Kidney glomerular epithelial cell (primary cell): Measurements from ENCODE around the gene RAP1GAP2.
A peak's percentile ranks its signal among the peaks of the same experiment; 100 is the strongest.

Source experiments
- DNase-seq: peaks from one replicate; lab custom pipeline; 2025; lab: John Stamatoyannopoulos, UW

Gene RAP1GAP2

DNA sequence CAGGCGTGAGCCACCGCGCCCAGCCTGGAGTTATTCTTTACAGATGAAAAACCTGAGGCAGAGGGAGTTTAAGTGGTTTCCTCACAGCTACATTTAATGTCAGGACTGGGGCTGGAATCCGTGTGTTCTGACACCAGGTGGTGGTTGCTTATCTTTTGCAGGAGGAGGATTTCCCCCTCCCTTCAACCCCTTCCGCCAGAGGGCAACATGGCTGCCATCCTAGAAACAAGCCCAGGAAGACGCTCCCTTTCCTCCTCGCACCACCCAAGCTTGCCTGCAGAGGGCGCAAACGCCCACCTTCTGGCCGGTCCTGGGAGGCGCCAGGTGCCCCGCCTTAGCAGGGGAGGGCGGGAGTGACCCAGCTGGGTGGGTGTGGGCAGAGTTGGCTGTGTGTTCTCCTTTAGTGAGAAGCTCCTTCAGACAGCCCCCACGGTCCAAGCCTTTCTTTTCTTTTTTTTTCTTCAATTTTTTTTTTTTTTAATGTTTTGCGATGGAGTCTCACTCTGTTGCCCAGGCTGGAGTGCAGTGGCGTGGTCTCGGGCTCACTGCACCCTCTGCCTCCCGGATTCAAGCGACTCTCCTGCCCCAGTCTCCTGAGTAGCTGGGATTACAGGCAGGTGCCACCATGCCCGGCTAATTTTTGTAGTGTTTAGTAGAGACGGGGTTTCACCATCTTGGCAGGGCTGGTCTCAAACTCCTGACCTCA is 9.9 kb upstream of the RAP1GAP2 start:
- peak; percentile 72 for DNase-seq

DNA sequence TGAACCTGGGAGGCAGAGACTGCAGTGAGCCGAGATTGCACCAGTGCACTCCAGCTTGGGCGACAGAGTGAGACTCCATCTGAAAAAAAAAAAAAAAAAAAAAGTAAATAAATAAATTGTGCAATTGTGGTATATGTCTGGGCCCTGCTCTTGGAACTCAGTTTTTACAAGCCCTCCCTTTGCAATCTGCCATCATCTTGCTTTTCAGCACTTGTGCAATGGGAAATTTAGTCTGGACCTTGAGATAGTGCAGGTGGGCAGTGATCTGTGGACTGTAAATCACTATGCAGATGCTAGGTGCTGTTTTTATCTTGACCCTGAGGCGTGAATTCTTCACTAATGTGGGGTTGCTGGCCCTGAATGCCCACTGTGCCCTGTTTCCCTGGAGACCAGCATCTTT is 6.5 kb upstream of the RAP1GAP2 start:
- no peak for DNase-seq

DNA sequence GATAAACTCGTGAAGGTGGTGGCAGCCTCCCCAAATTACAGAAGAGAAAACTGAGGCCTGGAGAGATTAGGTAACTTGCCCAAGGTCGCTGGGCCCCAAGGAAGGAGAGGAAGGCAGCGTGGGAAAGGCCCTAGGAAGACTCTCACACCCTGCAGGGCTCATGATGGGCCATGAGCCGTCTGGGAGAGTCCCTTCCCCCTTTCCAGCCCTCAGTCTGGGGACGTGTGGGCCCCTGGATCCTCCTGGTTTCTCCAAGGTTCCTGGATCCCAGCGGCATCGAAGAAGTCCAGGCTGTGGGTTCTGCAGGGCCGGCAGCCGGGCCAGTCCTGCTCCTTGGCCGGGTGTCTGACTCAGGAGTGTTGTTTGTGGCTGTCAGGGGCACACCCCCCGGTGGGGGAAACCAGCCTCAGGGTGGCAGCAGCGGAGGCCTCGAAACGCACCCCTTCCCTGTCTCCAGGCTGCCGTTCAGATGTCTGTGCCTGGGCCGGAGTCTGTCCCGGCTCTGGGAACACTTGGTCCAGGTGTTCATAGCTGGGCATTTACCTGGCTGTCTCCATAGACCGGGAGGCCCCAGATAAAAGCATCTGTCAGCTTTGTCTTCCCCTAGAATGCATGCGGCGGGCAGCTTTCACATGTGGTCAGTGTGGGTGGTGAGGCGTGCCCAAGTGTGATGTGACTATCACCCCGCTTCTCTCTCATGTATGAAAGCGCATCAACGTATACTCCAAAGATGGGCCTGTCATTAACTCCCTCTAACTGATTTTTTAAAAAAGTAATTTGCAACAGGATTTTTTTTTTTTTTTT is 3.7 kb upstream of the RAP1GAP2 start:
- no peak for DNase-seq

DNA sequence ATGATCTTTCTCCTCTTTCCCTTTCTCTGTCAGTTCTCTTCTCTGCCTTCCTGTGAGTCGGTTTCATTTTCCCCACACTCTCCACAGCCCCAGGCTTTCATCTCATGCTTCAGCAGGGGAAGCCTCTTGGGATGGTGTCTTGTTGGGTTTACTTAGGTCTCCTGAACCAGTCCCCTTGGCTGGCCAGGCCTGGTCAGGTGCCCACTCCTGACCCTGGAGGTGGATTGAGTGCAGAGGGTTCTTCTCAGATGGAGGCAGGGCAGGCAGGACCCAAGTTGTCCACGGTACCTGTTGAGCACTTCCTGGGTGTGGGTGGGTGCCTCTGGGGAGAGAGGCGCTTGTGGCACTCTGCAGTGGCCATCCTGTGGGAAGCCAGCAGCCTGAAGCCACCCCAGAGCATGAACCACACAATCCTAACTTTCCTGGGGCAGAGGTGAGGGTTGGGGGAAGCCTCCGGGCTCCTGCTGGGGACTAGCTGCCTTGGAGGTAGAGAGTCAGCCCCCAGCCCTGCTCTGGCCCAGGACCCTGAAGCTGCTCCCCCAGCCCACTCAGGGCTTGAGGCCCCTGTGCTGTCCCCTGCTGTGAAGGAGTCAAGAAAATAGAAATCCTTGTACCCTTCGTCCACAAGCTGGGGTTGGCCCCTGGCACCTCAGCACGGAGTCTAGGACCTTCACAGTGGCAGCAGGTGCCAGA is 2.0 kb upstream of the RAP1GAP2 start:
- DNase-seq, result no peak

DNA sequence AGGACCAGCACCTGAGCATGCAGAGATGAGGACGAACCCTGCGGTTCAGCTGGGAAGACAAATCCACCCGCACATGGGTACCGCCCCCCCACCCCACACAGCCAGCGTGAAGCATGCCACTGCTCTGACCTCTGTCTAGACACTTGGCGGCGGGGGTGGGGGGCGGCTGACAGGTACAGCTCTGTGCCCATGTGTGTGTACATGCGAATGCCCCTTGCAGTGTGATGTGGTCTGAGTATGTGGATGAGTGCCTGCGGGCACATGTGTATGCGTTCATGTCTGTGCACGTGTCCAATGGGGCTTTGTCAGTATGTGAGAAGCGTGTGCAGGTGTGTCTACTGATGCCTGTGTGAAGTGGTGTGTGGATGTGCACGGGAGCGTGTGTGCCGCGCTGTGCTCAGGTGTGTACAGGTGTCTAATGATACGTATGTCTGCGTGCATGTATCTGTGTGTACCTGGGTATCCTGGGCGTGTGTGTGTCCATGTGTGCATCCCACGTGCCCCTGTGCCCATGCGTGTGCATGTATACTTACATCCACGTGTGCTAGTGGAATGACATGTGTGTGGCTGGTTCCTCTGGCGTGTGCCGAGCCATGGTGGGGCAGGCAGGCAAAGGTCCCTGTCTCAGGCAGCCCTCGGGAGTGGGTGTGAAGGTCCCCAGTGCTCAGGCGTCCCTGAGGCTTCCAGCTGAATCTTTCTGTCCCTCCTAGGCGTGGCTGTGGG is 636 bp upstream of the RAP1GAP2 start:
- DNase-seq, result no peak

DNA sequence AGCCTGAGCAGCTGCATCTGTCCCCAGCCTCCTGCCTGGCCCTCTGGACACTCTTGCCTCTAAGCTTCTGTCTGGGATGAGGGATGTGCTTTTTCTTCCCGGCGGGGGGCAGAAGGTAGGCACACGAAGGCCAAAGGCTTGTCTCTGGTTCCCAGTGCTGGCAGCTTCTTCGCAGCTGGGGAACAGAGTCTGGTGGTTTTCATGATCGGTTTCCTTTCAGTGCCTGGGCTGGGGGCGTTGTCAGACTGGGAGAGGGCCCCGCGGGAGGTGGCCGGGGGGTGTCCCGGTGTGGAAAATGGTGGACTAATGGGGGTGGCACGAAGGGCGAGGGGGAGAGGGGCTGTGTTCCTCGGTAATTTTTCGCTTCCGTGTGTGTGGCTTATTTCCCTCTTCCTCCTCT is 988 bp downstream of the RAP1GAP2 start:
- no peak for DNase-seq

DNA sequence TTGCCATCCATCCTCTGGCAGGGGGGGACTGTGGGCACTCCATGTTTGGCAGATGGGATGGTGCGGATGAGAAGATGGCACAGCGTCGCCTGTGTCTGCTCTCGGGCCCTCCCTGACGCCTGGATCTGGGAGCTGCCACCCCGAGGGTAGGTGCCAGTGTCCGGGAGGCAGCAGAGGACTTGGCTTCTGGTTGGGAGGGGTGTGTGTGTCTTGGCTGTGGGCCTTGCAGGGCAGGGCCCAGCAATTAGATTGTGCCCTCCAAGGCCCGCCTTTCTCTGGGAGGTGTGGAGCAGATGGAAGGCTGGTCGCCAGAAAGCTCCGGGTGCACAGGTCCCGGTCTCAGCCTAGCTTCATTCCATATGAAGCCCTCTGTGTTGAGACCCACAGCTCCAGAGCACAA is 1.4 kb downstream of the RAP1GAP2 start:
- no peak for DNase-seq

DNA sequence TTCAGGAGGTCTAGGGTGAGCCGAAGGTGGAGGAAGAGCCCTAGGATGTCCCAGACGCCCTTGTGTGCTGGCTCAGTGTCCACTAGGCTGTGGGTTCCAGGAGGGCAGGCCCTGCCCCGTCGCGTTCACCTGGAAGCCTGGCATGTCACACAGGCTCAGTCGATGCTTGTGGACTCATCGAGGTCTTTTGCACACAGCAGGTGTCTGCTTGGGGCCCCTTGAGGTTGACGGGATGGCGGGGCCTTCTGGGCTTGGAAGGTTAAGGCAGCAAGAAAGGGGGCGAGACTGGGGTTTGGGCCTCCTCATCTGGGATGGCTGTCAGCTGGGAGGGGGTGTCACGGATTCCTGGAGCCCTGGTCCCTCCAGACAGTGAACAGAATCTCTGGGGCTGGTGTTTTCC is 1.9 kb downstream of the RAP1GAP2 start:
- no peak for DNase-seq

DNA sequence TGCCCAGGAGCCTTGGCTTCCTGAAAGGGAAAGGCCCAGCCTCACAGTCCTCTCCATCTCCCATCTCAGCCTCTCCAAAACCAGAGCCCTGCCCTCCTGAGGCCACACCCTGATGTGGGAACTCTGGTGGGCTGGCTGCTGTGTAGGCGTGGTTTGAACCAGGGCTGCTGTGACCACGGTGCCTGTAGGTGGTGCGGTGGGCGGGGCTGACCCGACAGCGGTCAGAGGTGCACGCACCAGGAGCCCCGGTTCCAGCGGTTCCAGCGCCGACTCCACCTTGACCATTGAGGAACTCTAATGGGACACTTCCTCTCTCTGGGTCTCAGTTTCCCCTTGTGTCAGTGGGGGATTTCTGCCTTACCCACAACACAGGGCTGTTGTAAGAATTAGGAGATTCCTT is 2.4 kb downstream of the RAP1GAP2 start:
- DNase-seq, result no peak

DNA sequence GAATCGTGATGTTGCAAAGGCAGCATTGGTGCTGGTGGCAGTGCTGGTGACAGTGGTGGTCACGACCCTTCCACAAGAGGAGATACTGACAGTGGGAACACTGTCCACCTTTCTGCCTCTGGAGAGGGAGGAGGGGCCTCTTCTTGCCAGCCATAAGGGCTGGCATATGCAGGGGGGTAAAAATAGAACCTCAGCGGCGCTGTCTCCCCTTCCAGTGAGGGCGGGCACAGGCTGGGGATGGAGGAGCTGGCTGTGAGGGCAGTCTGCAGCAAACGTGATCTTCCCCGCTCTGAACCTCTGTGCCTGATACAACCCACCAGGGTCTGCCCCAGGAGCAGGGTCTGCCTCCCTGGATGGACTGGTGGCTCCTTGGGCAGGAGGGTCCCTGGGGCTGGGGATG is 3.4 kb downstream of the RAP1GAP2 start:
- DNase-seq, result no peak

DNA sequence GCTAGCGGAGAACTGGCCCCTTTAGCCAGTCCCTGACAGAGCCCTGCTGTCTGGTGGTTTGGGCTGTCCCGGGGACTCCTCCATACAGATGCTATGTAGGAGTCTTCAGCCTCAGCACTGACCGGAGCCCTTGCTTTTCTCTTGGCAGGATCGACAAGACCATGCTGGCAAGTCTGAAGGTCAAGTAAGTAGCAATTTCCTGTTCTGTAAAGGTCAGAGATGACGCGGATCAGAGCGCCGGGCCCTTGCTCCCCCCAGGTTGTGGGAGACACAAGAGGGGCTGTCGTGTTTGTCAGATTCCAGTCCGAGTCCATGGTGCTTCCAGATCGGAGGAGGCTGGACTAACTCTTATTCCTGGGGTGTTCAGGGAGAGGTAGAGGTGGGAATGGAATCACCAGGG is 4.1 kb downstream of the RAP1GAP2 start:
- DNase-seq, result no peak

DNA sequence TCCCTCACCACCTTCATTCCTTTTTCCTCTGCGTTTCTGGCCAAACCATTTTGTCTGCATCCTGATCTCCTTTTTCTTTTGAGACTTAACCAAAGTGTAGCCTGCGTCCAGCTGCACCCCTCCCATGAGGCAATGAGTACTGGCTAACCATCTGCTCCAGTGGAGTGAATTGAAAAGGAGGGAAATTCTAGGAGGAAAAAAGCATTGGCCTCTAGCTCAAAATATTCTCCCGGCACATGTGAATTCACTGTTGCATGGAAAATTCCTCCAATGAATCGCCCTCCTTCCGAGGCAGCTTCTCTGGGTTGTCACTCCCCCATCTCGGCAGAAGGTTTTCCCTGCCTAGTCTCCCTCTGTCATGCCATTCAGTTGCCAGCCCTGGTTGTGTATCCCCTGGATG is 5.6 kb downstream of the RAP1GAP2 start:
- no peak for DNase-seq

DNA sequence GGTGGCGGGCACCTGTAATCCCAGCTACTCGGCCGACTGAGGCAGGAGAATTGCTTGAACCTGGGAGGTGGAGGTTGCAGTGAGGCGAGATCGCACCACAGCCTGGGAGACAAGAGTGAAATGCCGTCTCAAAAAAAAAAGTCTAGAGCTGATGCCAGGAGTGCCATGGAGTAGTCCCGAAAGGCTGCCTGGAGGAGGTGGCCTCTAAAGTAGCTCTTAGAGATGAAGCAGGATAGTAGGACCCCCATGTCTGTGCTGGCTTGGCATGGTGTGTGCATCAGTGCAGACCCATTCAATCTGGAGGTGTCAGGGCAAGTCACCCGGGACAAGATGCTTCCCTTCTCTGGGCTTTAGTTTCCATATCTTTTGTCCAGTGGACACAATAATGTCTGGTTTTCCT is 6.3 kb downstream of the RAP1GAP2 start:
- DNase-seq, result no peak

DNA sequence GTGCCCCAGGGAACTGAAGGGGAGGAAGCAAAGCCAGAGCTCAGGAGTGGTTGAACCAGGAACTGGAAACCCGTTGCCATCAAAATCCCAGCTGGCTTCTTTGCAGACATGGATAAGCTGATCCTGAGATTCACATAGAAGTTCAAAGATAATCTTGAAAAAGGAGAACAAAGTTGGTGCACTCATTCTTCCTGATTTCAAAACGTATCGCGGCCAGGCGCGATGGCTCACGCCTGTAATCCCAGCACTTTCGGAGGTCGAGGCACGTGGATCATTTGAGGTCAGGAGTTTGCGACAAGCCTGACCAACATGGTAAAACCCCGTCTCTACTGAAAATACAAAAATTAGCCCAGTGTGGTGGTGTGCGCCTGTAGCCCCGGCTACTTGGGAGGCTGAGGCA is 7.1 kb downstream of the RAP1GAP2 start:
- no peak for DNase-seq

DNA sequence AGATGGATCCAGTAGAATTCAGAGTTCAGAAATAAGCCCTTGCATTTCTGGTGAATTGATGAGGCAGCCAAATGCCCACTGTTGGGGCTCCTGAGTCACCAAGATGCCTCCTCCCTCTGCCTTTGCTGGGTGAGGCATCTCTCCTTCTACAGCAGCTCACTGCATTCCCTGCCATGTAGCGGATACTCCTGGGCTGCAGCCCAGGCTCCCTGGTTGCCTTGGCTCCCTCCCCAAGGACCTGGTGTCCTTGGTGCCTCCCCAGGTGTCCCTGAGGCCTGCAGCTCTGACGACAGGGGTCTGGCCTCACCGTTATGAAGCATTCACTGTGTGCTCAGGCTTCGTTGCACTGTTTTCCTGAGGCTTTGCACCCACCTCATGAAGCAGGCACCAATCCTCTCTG is 7.7 kb downstream of the RAP1GAP2 start:
- no peak for DNase-seq

DNA sequence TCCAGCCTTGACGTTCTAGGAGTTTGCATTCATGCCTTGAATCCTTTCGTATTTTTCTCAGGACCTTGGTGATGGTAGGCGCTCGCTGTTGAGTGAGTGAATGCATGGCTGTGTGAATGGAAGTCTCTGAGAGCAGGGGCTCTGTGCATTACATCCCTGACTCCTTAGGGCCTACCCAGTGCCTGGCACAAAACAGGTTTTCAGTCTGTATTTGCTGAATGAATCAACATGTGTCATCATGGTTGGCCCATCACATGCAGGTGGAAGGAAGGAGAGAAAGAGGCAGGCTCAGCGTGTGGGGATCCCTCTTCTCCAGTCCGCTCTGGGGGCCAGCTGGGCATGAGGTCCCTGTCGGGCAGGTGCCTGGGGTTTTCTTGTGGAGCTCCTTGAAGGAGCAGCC is 8.7 kb downstream of the RAP1GAP2 start:
- no peak for DNase-seq

DNA sequence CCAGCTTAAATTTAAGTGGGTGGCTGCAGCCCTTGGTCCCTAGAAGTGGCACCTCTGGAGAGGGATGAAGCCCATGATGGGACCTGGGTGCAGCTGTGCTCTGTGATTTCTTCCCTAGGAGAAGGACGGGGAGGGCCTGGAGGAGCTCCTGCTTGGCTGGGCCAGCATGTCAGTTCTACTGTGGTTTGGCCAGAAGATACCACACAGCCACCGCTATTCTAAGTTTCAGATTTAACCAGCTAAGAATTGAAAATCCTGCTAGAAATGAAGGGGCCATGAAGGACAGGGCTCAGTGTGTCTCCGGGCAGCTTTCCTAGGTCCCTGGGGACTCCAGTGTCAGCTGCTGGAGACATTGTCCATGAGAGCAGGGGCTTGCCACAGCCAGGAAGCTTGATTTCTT is 9.7 kb downstream of the RAP1GAP2 start:
- no peak for DNase-seq

DNA sequence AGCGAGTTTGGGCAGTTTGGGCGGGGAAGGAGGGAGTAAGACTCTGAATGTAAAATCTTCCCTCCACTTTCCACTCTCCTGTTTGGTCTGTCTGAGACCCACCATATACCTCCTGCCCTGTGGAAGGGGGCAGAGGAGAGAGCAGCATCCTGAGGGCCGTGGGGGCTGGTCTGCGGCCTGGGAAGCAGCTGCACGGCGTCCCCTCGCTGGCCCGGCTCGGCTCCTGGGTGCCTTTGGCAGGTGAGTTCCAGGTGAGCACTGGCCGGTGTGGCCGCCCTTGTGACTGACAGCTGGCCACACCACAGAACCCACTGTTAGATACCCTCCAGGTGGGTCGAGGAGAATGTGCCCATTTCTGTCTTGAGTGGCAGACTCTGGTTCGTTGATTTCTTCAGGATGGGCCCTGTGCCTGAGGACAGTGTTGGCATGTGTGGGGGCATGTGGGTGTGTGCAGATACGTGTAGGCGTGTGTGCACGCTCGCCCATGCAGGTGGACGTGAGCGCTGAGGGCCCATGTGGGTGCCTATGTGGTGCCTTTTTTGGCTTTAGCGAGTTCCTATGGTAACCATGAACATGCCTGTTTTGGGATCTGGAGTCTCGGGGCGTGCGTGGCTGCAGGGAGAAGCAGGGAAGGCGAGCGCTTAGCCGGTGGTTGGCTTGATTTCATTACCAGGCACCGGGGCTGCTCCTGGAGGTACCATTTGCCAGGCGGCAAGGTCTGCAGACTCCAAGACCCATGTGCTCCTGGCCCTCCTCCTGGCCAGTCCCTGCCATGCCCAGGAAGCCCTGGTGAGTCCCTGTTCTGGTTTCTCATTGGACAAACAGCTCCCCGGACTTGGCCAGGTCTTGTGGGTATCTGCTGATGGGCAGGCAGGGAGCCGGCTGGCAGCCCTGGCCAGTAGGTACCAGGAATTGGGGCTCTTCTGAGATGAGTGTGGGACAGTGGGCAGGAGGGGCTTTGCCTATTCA is 12.4 kb downstream of the RAP1GAP2 start:
- DNase-seq, result no peak

DNA sequence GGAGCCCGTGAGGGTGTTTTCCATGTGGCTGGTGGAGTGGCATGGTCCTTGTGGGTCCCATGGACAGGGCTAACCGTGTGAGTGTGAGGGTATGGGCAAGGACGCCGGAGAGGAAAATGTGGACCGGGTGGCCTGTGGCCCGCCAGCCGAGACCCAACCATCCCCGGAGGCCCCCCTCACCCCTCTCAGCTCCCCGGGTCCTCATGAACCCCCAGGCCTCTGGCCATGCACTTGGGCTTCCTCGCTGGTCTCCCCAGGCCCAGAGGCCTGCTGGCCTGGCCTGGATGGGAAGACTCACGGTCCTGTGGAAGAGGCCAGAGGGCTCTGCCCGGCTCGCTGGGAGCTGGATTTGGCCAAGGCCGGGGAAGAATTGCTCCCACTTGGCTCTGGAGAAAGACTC is 13.1 kb downstream of the RAP1GAP2 start:
- DNase-seq, result no peak

DNA sequence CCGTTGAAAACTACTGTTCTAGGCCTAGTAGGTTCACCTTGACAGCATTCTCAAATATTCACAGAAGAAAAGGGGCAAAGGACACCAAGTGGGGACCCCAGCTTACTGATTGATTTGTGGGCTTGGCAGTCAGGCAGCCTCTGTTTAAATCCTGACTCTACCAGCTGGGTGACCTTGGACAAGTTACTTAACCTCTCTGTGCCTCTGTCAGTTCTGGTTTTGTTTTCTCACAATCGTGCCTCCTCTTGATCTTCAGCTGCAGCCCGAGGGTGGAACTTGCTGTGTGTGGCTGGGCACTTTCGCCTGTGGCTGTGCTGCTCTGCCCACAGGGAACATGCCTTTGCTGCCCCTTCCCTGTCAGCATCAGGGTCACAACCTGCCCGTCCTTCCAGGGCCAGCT is 17.8 kb downstream of the RAP1GAP2 start:
- no peak for DNase-seq
